ENCODE measurements around the gene TAF3.

TAF3 gene

DNA sequence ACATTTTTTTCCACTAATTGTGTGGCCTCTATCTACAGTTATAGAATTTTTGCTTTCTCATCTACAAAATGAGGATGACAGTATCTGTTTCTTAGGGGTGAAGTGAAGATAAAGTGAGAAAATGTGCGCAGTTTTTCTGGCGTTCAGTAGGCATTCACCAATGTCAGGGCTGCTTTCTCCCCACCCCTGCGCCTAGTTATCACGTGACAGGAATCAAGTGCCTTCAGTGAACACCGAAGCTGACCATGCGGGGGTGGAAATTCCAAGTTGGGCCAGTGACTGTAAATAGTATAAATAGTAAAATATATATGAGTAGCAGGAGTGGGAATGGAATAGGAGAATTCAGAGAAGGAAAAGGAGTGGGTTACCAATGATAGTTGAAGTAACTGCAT, 77.4 kb downstream of the TAF3 start:
- Histone ChIP-seq H3K4me2 (ENCODE audit: low read length) (no peak overlapping the region), H3K27ac (no peak overlapping the region), H3K36me3 (ENCODE audit: control insufficient read depth, insufficient read depth, low read length) (no peaks in the 10 kb centered on the region), H3K4me1 (peaks cover 2% of the 10 kb centered on the region), H2AFZ (no peak overlapping the region), H3K9ac (no peak overlapping the region), H3K79me2 (peaks cover 21% of the 10 kb centered on the region), H3K9me3 (ENCODE audit: control insufficient read depth, low read length) (no peaks in the 10 kb centered on the region), H3K4me3 (ENCODE audit: low read depth, low read length) (no peak overlapping the region), H3K27me3 (ENCODE audit: control insufficient read depth, insufficient read depth, low read length) (no peaks in the 10 kb centered on the region)
- TF ChIP-seq, protein P1, sequence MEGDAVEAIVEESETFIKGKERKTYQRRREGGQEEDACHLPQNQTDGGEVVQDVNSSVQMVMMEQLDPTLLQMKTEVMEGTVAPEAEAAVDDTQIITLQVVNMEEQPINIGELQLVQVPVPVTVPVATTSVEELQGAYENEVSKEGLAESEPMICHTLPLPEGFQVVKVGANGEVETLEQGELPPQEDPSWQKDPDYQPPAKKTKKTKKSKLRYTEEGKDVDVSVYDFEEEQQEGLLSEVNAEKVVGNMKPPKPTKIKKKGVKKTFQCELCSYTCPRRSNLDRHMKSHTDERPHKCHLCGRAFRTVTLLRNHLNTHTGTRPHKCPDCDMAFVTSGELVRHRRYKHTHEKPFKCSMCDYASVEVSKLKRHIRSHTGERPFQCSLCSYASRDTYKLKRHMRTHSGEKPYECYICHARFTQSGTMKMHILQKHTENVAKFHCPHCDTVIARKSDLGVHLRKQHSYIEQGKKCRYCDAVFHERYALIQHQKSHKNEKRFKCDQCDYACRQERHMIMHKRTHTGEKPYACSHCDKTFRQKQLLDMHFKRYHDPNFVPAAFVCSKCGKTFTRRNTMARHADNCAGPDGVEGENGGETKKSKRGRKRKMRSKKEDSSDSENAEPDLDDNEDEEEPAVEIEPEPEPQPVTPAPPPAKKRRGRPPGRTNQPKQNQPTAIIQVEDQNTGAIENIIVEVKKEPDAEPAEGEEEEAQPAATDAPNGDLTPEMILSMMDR (IDR thresholded peaks at IDR 0.05) = no peak

DNA sequence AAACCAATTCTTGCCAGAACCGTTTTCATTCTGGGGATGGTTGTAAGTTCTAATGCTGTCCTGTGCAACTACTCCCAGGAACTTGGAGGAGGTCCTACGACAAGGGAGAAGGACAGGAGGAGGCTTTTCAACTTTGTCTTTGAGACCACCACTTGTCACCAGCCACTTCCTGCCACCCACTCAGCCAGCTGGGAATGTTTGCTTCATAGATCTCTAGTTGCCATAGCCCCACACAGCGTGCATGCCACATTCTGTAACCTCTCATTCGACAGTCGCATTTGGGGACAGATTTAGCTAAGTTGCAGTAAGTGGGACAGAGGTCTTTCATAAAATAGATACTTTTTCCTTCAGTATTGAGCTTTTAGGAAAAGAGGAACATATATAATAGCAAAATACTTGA, 78.0 kb downstream of the TAF3 start:
- H2AFZ ChIP-seq = no peak overlapping the region
- no peak overlapping the region for H3K27ac ChIP-seq
- no peak overlapping the region for H3K9ac ChIP-seq
- no peaks in the 10 kb centered on the region for H3K9me3 ChIP-seq (ENCODE audit: control insufficient read depth, low read length)
- H3K36me3 ChIP-seq (ENCODE audit: control insufficient read depth, insufficient read depth, low read length) = no peaks in the 10 kb centered on the region
- TF ChIP-seq, protein P1 (IDR thresholded peaks at IDR 0.05) = no peak
- H3K4me3 ChIP-seq (ENCODE audit: low read depth, low read length) = no peak overlapping the region
- H3K79me2 ChIP-seq = peaks cover 21% of the 10 kb centered on the region
- no peaks in the 10 kb centered on the region for H3K27me3 ChIP-seq (ENCODE audit: control insufficient read depth, insufficient read depth, low read length)
- no peak overlapping the region for H3K4me2 ChIP-seq (ENCODE audit: low read length)
- H3K4me1 ChIP-seq = no peaks in the 10 kb centered on the region

DNA sequence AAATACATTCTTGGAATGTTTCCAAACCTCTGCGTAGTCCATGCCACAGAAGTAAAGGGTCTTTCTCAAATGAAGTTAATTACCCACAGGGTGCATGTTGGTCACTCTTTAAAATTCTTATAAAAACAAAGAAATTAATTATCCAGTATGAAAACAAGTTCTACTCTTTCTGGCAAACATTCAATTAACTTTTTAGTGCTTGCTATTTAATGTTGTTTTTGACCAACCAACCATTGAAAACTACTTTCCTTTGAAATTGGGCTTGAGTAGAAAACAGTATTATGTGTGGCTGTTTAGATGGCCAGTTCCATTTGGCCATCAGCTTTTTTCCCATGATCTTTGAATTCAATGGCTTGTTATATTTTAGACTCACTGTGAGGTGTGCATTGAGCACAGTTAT, 83.0 kb downstream of the TAF3 start:
- TF ChIP-seq, protein P1 (IDR thresholded peaks at IDR 0.05) = no peak
- Histone ChIP-seq H3K27ac (no peak overlapping the region), H2AFZ (no peak overlapping the region), H3K4me2 (ENCODE audit: low read length) (no peak overlapping the region), H3K27me3 (ENCODE audit: control insufficient read depth, insufficient read depth, low read length) (no peaks in the 10 kb centered on the region), H3K4me1 (no peaks in the 10 kb centered on the region), H3K4me3 (ENCODE audit: low read depth, low read length) (no peak overlapping the region), H3K9me3 (ENCODE audit: control insufficient read depth, low read length) (no peaks in the 10 kb centered on the region), H3K9ac (no peak overlapping the region), H3K79me2 (peaks cover 24% of the 10 kb centered on the region), H3K36me3 (ENCODE audit: control insufficient read depth, insufficient read depth, low read length) (no peaks in the 10 kb centered on the region)

DNA sequence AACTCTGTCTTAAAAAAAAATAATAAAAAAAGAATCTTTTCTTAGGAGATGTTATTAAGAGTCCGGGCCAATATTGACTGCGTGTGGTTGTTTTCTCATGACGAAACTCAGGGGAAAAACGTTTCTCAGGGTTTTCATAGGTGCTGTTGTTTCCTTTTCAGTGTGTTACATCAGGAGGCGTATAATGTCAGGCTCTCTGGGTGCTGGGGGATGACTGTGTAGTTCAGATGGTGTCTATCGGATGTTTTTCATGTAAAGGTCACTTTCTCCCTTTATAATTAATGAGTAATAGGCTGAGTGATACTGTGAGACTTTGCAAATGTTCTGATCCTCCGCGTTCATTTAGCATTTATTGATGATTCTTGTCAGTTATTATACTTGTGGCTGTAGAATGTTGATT, 84.1 kb downstream of the TAF3 start:
- Histone ChIP-seq H3K4me3 (ENCODE audit: low read depth, low read length) (no peak overlapping the region), H3K27me3 (ENCODE audit: control insufficient read depth, insufficient read depth, low read length) (no peaks in the 10 kb centered on the region)
- TF ChIP-seq, protein P1 (IDR thresholded peaks at IDR 0.05) = no peak

DNA sequence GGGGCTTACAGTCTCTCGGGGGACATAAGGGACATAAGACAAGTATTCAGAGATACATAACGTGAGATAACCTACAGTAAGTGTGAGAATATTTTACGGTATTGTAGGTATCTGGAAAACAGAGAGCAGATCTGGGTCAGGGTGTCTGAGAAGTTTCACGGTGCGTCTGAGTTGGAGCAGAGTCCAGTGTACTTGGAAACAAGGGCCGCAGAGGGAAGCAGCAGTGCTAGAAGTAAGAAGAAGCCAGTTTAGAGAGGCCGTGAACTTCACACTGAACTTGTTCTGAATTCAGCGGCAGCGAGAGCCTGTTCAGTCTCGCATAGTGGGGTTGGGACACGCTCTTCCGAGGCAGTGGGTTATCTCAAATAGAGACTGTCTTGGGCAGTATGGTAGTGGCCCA, 85.5 kb downstream of the TAF3 start:
- Histone ChIP-seq H3K79me2 (peaks cover 15% of the 10 kb centered on the region), H3K4me2 (ENCODE audit: low read length) (no peak overlapping the region), H3K4me3 (ENCODE audit: low read depth, low read length) (no peak overlapping the region), H3K27me3 (ENCODE audit: control insufficient read depth, insufficient read depth, low read length) (no peaks in the 10 kb centered on the region), H3K36me3 (ENCODE audit: control insufficient read depth, insufficient read depth, low read length) (no peaks in the 10 kb centered on the region), H3K9me3 (ENCODE audit: control insufficient read depth, low read length) (no peaks in the 10 kb centered on the region), H3K9ac (no peak overlapping the region), H2AFZ (no peak overlapping the region), H3K27ac (no peak overlapping the region), H3K4me1 (peaks cover 15% of the 10 kb centered on the region)
- TF ChIP-seq, protein P1 (IDR thresholded peaks at IDR 0.05) = no peak

More for the DNA sequence above, 84.1 kb downstream of the TAF3 start:
- no peaks in the 10 kb centered on the region for H3K9me3 ChIP-seq (ENCODE audit: control insufficient read depth, low read length)
- H3K4me2 ChIP-seq (ENCODE audit: low read length) = no peak overlapping the region
- peaks cover 15% of the 10 kb centered on the region for H3K79me2 ChIP-seq
- no peak overlapping the region for H3K9ac ChIP-seq
- H3K36me3 ChIP-seq (ENCODE audit: control insufficient read depth, insufficient read depth, low read length) = no peaks in the 10 kb centered on the region
- no peak overlapping the region for H3K27ac ChIP-seq
- H3K4me1 ChIP-seq = peaks cover 6% of the 10 kb centered on the region
- no peak overlapping the region for H2AFZ ChIP-seq
